ENCODE measurements around the gene POLK.

POLK gene

GRCh38 chr5:75640395-75640794 is 128.7 kb downstream of the POLK start:
- no peak overlapping the region for H3K4me3 ChIP-seq (ENCODE audit: low read length)
- TF ChIP-seq CTCF (conservative IDR thresholded peaks at IDR 0.05; ENCODE audit: low read length): no peak
- DNase-seq (ENCODE audit: low read depth): peak; percentile 91

DNA sequence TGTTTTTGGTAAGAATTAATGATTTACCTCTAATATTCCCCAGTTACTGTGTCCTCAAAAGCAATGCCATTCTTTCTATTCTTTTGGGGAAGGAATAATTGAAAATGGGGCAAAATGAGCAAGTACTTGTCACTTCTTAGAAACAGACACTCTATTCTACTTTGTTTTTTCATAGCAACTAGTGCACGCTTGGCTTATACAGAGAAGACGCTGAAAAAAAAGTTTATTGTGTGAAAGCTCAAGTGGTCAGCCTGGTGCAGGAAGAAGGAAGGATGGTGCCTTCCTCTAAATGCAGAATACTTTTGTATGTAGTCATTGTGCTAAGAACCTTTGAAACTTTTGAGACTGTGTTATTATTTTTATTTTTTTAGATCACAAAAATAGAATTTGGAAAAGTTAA is 129.1 kb downstream of the POLK start:
- H3K4me3 ChIP-seq (ENCODE audit: low read length): no peak overlapping the region
- no peak for DNase-seq (ENCODE audit: low read depth)
- TF ChIP-seq CTCF (conservative IDR thresholded peaks at IDR 0.05; ENCODE audit: low read length): no peak

GRCh38 chr5:75648712-75649111 is 137.0 kb downstream of the POLK start:
- H3K4me3 ChIP-seq (ENCODE audit: low read length): no peak overlapping the region
- DNase-seq (ENCODE audit: low read depth): no peak
- TF ChIP-seq CTCF (conservative IDR thresholded peaks at IDR 0.05; ENCODE audit: low read length): no peak
